ENCODE measurements around the gene SEMA6B.

Gene SEMA6B

DNA sequence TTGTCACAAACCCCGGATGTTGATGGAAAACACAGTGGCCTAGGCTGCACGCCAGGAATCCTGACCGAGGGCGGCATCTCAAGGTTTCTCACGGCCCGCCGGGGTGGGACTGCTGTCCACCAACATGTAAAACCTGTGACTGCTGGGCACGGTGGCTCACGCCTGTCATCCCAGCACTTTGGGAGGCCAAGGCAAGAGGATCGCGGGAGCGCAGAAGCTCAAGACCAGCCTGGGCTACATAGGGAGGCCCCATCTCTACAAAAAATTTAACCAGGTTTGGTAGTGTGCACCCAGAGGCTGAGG lies 52.4 kb downstream of the SEMA6B start:
- TF ChIP-seq FOXP2 (optimal IDR thresholded peaks at IDR 0.05; ENCODE audit: borderline replicate concordance, extremely low read depth, extremely low read length, insufficient read depth) (no peak), SIN3A (IDR thresholded peaks at IDR 0.05; ENCODE audit: borderline replicate concordance, insufficient read depth, low read length) (no peak), TAF1 (IDR thresholded peaks at IDR 0.05; ENCODE audit: borderline replicate concordance, insufficient read depth, low read length) (no peak), POLR2AphosphoS5 (IDR thresholded peaks at IDR 0.05; ENCODE audit: low read depth, low read length) (no peak)
- TF ChIP-seq, protein P1, sequence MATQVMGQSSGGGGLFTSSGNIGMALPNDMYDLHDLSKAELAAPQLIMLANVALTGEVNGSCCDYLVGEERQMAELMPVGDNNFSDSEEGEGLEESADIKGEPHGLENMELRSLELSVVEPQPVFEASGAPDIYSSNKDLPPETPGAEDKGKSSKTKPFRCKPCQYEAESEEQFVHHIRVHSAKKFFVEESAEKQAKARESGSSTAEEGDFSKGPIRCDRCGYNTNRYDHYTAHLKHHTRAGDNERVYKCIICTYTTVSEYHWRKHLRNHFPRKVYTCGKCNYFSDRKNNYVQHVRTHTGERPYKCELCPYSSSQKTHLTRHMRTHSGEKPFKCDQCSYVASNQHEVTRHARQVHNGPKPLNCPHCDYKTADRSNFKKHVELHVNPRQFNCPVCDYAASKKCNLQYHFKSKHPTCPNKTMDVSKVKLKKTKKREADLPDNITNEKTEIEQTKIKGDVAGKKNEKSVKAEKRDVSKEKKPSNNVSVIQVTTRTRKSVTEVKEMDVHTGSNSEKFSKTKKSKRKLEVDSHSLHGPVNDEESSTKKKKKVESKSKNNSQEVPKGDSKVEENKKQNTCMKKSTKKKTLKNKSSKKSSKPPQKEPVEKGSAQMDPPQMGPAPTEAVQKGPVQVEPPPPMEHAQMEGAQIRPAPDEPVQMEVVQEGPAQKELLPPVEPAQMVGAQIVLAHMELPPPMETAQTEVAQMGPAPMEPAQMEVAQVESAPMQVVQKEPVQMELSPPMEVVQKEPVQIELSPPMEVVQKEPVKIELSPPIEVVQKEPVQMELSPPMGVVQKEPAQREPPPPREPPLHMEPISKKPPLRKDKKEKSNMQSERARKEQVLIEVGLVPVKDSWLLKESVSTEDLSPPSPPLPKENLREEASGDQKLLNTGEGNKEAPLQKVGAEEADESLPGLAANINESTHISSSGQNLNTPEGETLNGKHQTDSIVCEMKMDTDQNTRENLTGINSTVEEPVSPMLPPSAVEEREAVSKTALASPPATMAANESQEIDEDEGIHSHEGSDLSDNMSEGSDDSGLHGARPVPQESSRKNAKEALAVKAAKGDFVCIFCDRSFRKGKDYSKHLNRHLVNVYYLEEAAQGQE (IDR thresholded peaks at IDR 0.05; ENCODE audit: insufficient read depth in 1 of 2, low read depth in 2 of 2, low read length in 2 of 2) = no peak

GRCh38 chr19:4506449-4507149 lies 52.9 kb downstream of the SEMA6B start:
- TF ChIP-seq, protein P1 (IDR thresholded peaks at IDR 0.05; ENCODE audit: insufficient read depth in 1 of 2, low read depth in 2 of 2, low read length in 2 of 2) = no peak
- no peak for TF ChIP-seq FOXP2 (optimal IDR thresholded peaks at IDR 0.05; ENCODE audit: borderline replicate concordance, extremely low read depth, extremely low read length, insufficient read depth)
- no peak for TF ChIP-seq SIN3A (IDR thresholded peaks at IDR 0.05; ENCODE audit: borderline replicate concordance, insufficient read depth, low read length)
- no peak for TF ChIP-seq POLR2AphosphoS5 (IDR thresholded peaks at IDR 0.05; ENCODE audit: low read depth, low read length)
- TF ChIP-seq TAF1 (IDR thresholded peaks at IDR 0.05; ENCODE audit: borderline replicate concordance, insufficient read depth, low read length) = no peak

- no peak for TF ChIP-seq FOXP2 (optimal IDR thresholded peaks at IDR 0.05; ENCODE audit: borderline replicate concordance, extremely low read depth, extremely low read length, insufficient read depth)
- no peak for TF ChIP-seq SIN3A (IDR thresholded peaks at IDR 0.05; ENCODE audit: borderline replicate concordance, insufficient read depth, low read length)
- no peak for TF ChIP-seq POLR2AphosphoS5 (IDR thresholded peaks at IDR 0.05; ENCODE audit: low read depth, low read length)
- no peak for TF ChIP-seq TAF1 (IDR thresholded peaks at IDR 0.05; ENCODE audit: borderline replicate concordance, insufficient read depth, low read length)
- TF ChIP-seq, protein P1 (IDR thresholded peaks at IDR 0.05; ENCODE audit: insufficient read depth in 1 of 2, low read depth in 2 of 2, low read length in 2 of 2) = no peak
Measured at GRCh38 chr19:4505570-4506448, 53.7 kb downstream of the SEMA6B start.

GRCh38 chr19:4504891-4505569 lies 54.5 kb downstream of the SEMA6B start:
- TF ChIP-seq POLR2AphosphoS5 (IDR thresholded peaks at IDR 0.05; ENCODE audit: low read depth, low read length) (no peak), TAF1 (IDR thresholded peaks at IDR 0.05; ENCODE audit: borderline replicate concordance, insufficient read depth, low read length) (no peak), SIN3A (IDR thresholded peaks at IDR 0.05; ENCODE audit: borderline replicate concordance, insufficient read depth, low read length) (no peak), FOXP2 (optimal IDR thresholded peaks at IDR 0.05; ENCODE audit: borderline replicate concordance, extremely low read depth, extremely low read length, insufficient read depth) (no peak)
- TF ChIP-seq, protein P1 (IDR thresholded peaks at IDR 0.05; ENCODE audit: insufficient read depth in 1 of 2, low read depth in 2 of 2, low read length in 2 of 2) = no peak
